Thyroid gland (tissue), 4 donors: Measurements from ENCODE around the gene AFAP1. TPM values are rescaled to one million over a fixed set of nuclear protein-coding genes. Genes with fewer than 3 reads are reported as not detected.

ENCODE experiments used
- DNase-seq, 2 donors: peaks; one replicate each; pipeline ENCODE4 v3.0.0-alpha.2; 2019
- H3K27ac ChIP-seq, 3 donors: fragments of 200-600 bp; sonication (generic); 1 replicate in 2 of 3; 2 replicates in 1 of 3; pipeline ENCODE4 v1.5.1; 2016 to 2019; ENCODE audit warnings: mild to moderate bottlenecking in 1 of 3, moderate library complexity in 1 of 3
- H3K27me3 ChIP-seq: fragments of 200-600 bp; sonication (generic); one replicate; pipeline ENCODE4 v1.5.1; 2019
- H3K36me3 ChIP-seq, 2 donors: fragments of 200-600 bp; sonication (generic); one replicate each; pipeline ENCODE4 v1.5.1; 2016 to 2019
- H3K4me1 ChIP-seq, 2 donors: fragments of 200-600 bp; sonication (generic); one replicate each; pipeline ENCODE4 v1.5.1; 2017 to 2019
- H3K4me3 ChIP-seq, 3 donors: fragments of 200-600 bp; sonication (generic); replicated peaks in 1 of 3; 1 replicate in 2 of 3; 2 replicates in 1 of 3; pipeline ENCODE4 v1.5.1; 2016; ENCODE audit warnings: mild to moderate bottlenecking in 1 of 3
- H3K9me3 ChIP-seq: fragments of 200-600 bp; sonication (generic); one replicate; pipeline ENCODE4 v1.5.1; 2017
- POLR2A ChIP-seq, 2 donors: fragments of 450-650 bp; IDR thresholded peaks; one replicate each; pipeline ENCODE4 v1.6.1; 2017; ENCODE audit warnings: antibody characterized with exemption in 2 of 2, mild to moderate bottlenecking in 2 of 2, moderate library complexity in 1 of 2
- WGBS, 2 donors: methylation state at CpG; one replicate each; pipeline ENCODE4 v1.1.5; 2017; 5-methylcytosine and 5-hydroxymethylcytosine counted together
- intact Hi-C: fragments of 100-400 bp; cut with DNase I; formaldehyde crosslinking; loops from one replicate; pipeline ENCODE4 v1.15.1; 2023
- total RNA-seq, 4 donors: library from RNA; depleted of rRNA; stranded (reverse); fragments of >200 nt; gene quantifications; one replicate each; pipeline ENCODE4 v1.2.3, GENCODE V29; 2016
- TF ChIP-seq, protein P1 (sequence below), 6 experiments: fragments of 200-600 bp in 3 of 6; fragments of 450-650 bp in 3 of 6; sonication (generic) in 3 of 6; IDR thresholded peaks; one replicate each; pipeline ENCODE4 v1.5.1; 2016 to 2019; ENCODE audit warnings: antibody characterized with exemption in 6 of 6, mild to moderate bottlenecking in 2 of 6, inconsistent platforms in 1 of 6, moderate library complexity in 1 of 6

AFAP1 gene
- total RNA-seq, 4 donors from 2014 or later, result 12.3 to 33.3 (median 26.2) TPM

DNA sequence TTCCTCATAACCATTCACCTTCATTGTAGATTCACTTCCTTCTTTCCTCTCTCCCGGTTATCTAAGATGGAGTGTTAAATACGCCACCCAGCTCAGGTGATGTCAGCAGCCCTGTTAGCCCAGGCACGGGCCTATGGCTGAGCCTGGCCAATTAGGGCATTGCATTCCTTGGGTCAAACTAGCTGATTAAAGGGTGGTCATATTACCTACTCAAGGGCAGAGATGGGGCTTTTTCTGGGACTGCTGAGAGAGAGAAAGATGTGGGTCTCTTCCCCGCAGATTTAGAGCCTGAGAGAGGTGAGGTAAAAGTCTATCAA, 39.9 kb upstream of the AFAP1 start:
- WGBS, 2 donors, result 81 to 87% methylated on average over 4 of the region's 4 CpGs
- H3K36me3 ChIP-seq, result no peaks in the 10 kb centered on the region

DNA sequence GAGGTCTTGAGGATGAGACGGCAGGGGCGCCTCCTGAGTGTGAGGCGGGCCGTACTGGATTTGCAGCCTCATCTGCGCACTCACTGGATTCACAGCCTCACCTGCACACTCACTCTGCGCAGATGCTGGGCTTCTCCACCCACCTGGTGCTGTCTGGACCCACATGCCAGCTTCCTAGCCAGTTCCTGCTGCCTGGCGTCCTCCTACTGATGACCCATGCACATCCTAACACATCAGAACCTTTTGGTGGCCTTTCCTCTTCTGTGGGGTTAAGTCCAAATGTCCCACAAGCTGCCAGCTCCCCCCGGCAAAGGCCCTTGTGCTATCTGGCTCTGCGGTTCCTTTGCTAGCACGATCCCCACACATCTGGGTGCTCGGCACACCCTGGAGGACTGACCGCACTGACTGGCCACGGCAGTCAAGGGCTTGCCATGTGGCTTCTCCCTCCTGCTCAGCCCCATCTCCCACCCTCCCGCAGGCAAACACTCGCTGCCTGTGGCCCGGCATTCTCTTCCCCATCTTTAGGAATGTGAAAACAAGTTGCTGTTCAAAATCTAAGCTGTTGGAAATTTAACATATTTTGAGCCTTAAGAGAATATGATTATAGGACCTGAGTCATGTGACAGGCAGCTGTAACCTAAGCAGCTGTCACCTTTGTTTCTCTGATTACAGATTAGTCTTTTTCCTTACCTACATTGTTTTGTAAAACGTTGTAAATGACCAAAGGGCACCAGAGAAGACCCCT, 39.4 kb upstream of the AFAP1 start:
- Histone ChIP-seq H3K36me3 (no peaks in the 10 kb centered on the region), H3K27ac (no peak overlapping the region), H3K4me3 (no peak overlapping the region), H3K27me3 (no peaks in the 10 kb centered on the region), H3K4me1 (peaks cover 0 to 12% of the 10 kb centered on the region in 2 donors), H3K9me3 (no peaks in the 10 kb centered on the region)
- no peak for DNase-seq
- intact Hi-C loops, result no loop called here
- TF ChIP-seq, protein P1, sequence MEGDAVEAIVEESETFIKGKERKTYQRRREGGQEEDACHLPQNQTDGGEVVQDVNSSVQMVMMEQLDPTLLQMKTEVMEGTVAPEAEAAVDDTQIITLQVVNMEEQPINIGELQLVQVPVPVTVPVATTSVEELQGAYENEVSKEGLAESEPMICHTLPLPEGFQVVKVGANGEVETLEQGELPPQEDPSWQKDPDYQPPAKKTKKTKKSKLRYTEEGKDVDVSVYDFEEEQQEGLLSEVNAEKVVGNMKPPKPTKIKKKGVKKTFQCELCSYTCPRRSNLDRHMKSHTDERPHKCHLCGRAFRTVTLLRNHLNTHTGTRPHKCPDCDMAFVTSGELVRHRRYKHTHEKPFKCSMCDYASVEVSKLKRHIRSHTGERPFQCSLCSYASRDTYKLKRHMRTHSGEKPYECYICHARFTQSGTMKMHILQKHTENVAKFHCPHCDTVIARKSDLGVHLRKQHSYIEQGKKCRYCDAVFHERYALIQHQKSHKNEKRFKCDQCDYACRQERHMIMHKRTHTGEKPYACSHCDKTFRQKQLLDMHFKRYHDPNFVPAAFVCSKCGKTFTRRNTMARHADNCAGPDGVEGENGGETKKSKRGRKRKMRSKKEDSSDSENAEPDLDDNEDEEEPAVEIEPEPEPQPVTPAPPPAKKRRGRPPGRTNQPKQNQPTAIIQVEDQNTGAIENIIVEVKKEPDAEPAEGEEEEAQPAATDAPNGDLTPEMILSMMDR (IDR thresholded peaks at IDR 0.05), result no peak
- TF ChIP-seq POLR2A (IDR thresholded peaks at IDR 0.05), result no peak
- WGBS, 2 donors, result 89 to 92% methylated on average over 12 to 17 of the region's 17 CpGs

More for the DNA sequence above, 39.9 kb upstream of the AFAP1 start:
- H3K4me1 ChIP-seq, result peaks cover 0 to 12% of the 10 kb centered on the region in 2 donors
- no peaks in the 10 kb centered on the region for H3K9me3 ChIP-seq
- H3K4me3 ChIP-seq, result no peak overlapping the region
- H3K27me3 ChIP-seq, result no peaks in the 10 kb centered on the region
- H3K27ac ChIP-seq, result no peak overlapping the region
- TF ChIP-seq, protein P1 (IDR thresholded peaks at IDR 0.05), result no peak
- TF ChIP-seq POLR2A (IDR thresholded peaks at IDR 0.05), result no peak
- intact Hi-C loops, result no loop called here
- DNase-seq, result no peak

DNA sequence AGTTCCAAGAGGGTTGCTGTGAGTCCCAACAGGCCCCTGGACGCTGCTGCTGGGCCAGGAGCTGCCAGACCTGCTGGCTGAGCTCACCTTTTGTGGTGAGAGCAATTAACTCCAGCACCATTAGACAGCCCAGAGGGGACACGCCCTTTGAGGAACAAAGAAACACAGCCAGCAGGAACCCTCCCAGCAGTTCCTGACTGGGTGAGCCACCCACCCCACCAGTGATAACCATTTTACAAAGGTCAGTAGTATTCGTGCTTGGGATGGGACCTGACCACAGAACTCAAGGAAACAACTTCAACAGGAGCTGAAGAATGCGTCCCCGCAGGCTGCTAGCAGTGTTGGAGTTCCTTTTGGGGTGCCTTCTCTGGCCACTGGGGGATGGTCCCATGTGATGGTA, 38.8 kb upstream of the AFAP1 start:
- no peak overlapping the region for H3K27ac ChIP-seq
- TF ChIP-seq POLR2A (IDR thresholded peaks at IDR 0.05), result no peak
- TF ChIP-seq, protein P1 (IDR thresholded peaks at IDR 0.05), result no peak

DNA sequence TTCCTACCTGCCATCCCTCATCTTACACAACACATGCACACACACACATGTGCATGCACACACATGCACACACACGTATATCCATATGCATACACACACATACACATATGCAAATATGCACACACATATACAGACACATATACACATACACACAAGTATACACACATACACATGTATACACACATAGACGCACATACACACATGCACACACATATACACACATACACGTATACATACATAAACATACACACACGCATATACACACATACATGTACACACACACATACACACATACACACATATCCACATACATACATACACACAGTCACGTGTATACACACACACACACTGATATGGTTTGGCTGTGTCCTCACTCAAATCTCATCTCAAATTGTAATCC, 37.0 kb upstream of the AFAP1 start:
- no peak for DNase-seq
- intact Hi-C loops, result no loop called here
- Histone ChIP-seq H3K4me3 (no peak overlapping the region), H3K27me3 (no peaks in the 10 kb centered on the region), H3K36me3 (no peaks in the 10 kb centered on the region), H3K9me3 (no peaks in the 10 kb centered on the region), H3K27ac (no peak overlapping the region), H3K4me1 (peaks cover 0 to 25% of the 10 kb centered on the region in 2 donors)
- TF ChIP-seq POLR2A (IDR thresholded peaks at IDR 0.05), result no peak
- TF ChIP-seq, protein P1 (IDR thresholded peaks at IDR 0.05), result no peak
- 96 to 97% methylated on average over 5 of the region's 5 CpGs for WGBS, 2 donors

More for the DNA sequence above, 38.8 kb upstream of the AFAP1 start:
- peaks cover 0 to 12% of the 10 kb centered on the region in 2 donors for H3K4me1 ChIP-seq
- intact Hi-C loops, result no loop called here
- H3K9me3 ChIP-seq, result no peaks in the 10 kb centered on the region
- DNase-seq, result no peak
- H3K36me3 ChIP-seq, result no peaks in the 10 kb centered on the region
- whole genome bisulfite sequencing, 2 donors, result 75 to 89% methylated on average over 5 of the region's 5 CpGs
- H3K4me3 ChIP-seq, result no peak overlapping the region
- no peaks in the 10 kb centered on the region for H3K27me3 ChIP-seq

DNA sequence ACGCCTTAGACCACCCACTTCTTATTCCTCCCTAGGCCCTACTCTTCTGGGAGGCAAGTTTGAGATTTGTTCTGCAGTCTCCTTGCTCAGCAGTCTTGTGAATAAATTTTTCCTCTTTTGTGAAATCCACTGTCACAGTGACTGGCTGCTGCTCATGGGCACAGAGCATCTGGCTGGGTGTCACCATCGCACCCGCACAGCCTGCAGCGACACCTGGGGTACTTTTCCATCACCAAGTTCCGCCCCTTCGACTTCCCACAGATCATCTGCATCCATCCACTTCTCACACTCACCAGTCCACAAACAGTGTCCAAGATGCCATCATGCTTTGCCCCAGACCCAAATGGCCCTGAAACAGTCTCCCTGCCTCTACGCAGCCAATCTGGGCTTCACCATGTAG, 36.4 kb upstream of the AFAP1 start:
- H3K9me3 ChIP-seq, result no peaks in the 10 kb centered on the region
- WGBS, 2 donors, result 96 to 97% methylated on average over 7 of the region's 7 CpGs
- DNase-seq, result no peak
- intact Hi-C loops, result no loop called here
- no peaks in the 10 kb centered on the region for H3K36me3 ChIP-seq
- H3K4me3 ChIP-seq, result no peak overlapping the region
- H3K27me3 ChIP-seq, result no peaks in the 10 kb centered on the region
- peaks cover 0 to 31% of the 10 kb centered on the region in 2 donors for H3K4me1 ChIP-seq
- no peak for TF ChIP-seq POLR2A (IDR thresholded peaks at IDR 0.05)
- TF ChIP-seq, protein P1 (IDR thresholded peaks at IDR 0.05), result no peak
- no peak overlapping the region for H3K27ac ChIP-seq
